Prostate gland (tissue), 2 donors: ENCODE measurements around the gene KRT23.

Source experiments
- CTCF ChIP-seq, 4 experiments: fragments of 200-600 bp in 2 of 4; fragments of 450-650 bp in 2 of 4; sonication (generic) in 2 of 4; IDR thresholded peaks; 1 replicate in 3 of 4; 2 replicates in 1 of 4; pipeline ENCODE4 v1.5.1; 2016 to 2019; ENCODE audit warnings: antibody characterized with exemption in 4 of 4, mild to moderate bottlenecking in 2 of 4, moderate library complexity in 2 of 4
- POLR2A ChIP-seq: fragments of 450-650 bp; IDR thresholded peaks from one replicate; pipeline ENCODE4 v1.6.1; 2016; ENCODE audit warnings: antibody characterized with exemption, mild to moderate bottlenecking
- POLR2AphosphoS5 ChIP-seq: sonication (generic); formaldehyde crosslinking; IDR thresholded peaks from one replicate; pipeline ENCODE4 v1.6.1; 2017; ENCODE audit warnings: antibody characterized with exemption

- TF ChIP-seq CTCF (IDR thresholded peaks at IDR 0.05), result no peak
- no peak for TF ChIP-seq POLR2A
- TF ChIP-seq POLR2AphosphoS5, result no peak
Observed at GRCh38 chr17:40912486-40913210, 24.8 kb downstream of the KRT23 start.
